Fibroblast of lung (primary cell): ENCODE results near the gene SLC15A1. TPM values are rescaled to one million over a fixed set of nuclear protein-coding genes. Genes with fewer than 3 reads are reported as not detected.

Experiments
- DNase-seq, 2 donors: peaks; one replicate each; pipeline versions ENCODE4 v3.0.0 to v3.0.0-alpha.2; 2010; ENCODE audit warnings: low read depth in 2 of 2
- H2AFZ ChIP-seq: 2 replicates; pipeline ENCODE4 v1.5.1; 2012; ENCODE audit warnings: low read length, control low read depth, inconsistent platforms
- H3K27ac ChIP-seq: 2 replicates; pipeline ENCODE4 v1.5.1; 2011; ENCODE audit warnings: low read length, control low read depth; ENCODE audit not compliant: insufficient read depth
- H3K27me3 ChIP-seq: 2 replicates; pipeline ENCODE4 v1.5.1; 2011; ENCODE audit warnings: mild to moderate bottlenecking, low read length; ENCODE audit not compliant: control insufficient read depth, insufficient read depth
- H3K36me3 ChIP-seq: 2 replicates; pipeline ENCODE4 v1.5.1; 2011; ENCODE audit warnings: low read length; ENCODE audit not compliant: control insufficient read depth, insufficient read depth
- H3K4me1 ChIP-seq: 2 replicates; pipeline ENCODE4 v1.5.1; 2011; ENCODE audit warnings: low read length; ENCODE audit not compliant: control insufficient read depth, insufficient read depth; ENCODE audit errors: extremely low read depth
- H3K4me2 ChIP-seq: 2 replicates; pipeline ENCODE4 v1.5.1; 2011; ENCODE audit warnings: low read length, control low read depth; ENCODE audit not compliant: insufficient read depth; ENCODE audit errors: extremely low read depth
- H3K4me3 ChIP-seq, 4 experiments: fragments of 200-600 bp in 1 of 4; sonication (generic) in 1 of 4; replicated peaks in 1 of 4; 2 replicates each; pipeline ENCODE4 v1.5.1; 2011 to 2016; ENCODE audit warnings: low read length in 4 of 4, low read depth in 3 of 4, mild to moderate bottlenecking in 3 of 4, control low read depth in 2 of 4, inconsistent platforms in 1 of 4, mixed read lengths in 1 of 4; ENCODE audit not compliant: insufficient read depth in 1 of 4; ENCODE audit errors: control extremely low read depth in 1 of 4
- H3K79me2 ChIP-seq: 2 replicates; pipeline ENCODE4 v1.5.1; 2012; ENCODE audit warnings: mild to moderate bottlenecking, low read length, inconsistent platforms; ENCODE audit not compliant: control insufficient read depth, insufficient read depth
- H3K9ac ChIP-seq: 2 replicates; pipeline ENCODE4 v1.5.1; 2011; ENCODE audit warnings: mild to moderate bottlenecking, low read length, control low read depth; ENCODE audit not compliant: insufficient read depth
- H3K9me3 ChIP-seq: 2 replicates; pipeline ENCODE4 v1.5.1; 2012; ENCODE audit warnings: low read depth, low read length; ENCODE audit not compliant: control insufficient read depth, insufficient read depth
- H4K20me1 ChIP-seq: 2 replicates; pipeline ENCODE4 v1.5.1; 2011; ENCODE audit warnings: low read length; ENCODE audit not compliant: control insufficient read depth, insufficient read depth; ENCODE audit errors: extremely low read depth
- EZH2 ChIP-seq: IDR thresholded peaks from 2 replicates; pipeline ENCODE4 v1.5.1; 2012; ENCODE audit warnings: low read length, control low read depth, mild to moderate bottlenecking; ENCODE audit errors: missing control alignments
- polyA plus RNA-seq, 2 donors: library from polyadenylated mRNA; depleted of rRNA in 1 of 2; stranded (reverse) in 1 of 2; unstranded in 1 of 2; fragments of >200 nt; gene quantifications; 2 replicates each; pipeline ENCODE4 v1.2.1, GENCODE V29; 2011 to 2012; ENCODE audit warnings: missing spikeins in 1 of 2
- total RNA-seq: library from RNA; depleted of rRNA; stranded (reverse); fragments of >200 nt; gene quantifications from 2 replicates; pipeline ENCODE4 v1.2.1, GENCODE V29; 2014
- TF ChIP-seq, protein P1 (sequence below), 2 donors: IDR thresholded peaks in 1 of 2; conservative IDR thresholded peaks in 1 of 2; 1 replicate in 1 of 2; 2 replicates in 1 of 2; pipeline ENCODE4 v1.5.1; 2011 to 2012; ENCODE audit warnings: low read length in 2 of 2, control low read depth in 1 of 2, inconsistent platforms in 1 of 2, low read depth in 1 of 2, mild to moderate bottlenecking in 1 of 2

Gene SLC15A1
- total and polyA plus RNA-seq, 2 donors (not counting 1 experiment from before 2014, with no cell fraction given) = not detected

DNA sequence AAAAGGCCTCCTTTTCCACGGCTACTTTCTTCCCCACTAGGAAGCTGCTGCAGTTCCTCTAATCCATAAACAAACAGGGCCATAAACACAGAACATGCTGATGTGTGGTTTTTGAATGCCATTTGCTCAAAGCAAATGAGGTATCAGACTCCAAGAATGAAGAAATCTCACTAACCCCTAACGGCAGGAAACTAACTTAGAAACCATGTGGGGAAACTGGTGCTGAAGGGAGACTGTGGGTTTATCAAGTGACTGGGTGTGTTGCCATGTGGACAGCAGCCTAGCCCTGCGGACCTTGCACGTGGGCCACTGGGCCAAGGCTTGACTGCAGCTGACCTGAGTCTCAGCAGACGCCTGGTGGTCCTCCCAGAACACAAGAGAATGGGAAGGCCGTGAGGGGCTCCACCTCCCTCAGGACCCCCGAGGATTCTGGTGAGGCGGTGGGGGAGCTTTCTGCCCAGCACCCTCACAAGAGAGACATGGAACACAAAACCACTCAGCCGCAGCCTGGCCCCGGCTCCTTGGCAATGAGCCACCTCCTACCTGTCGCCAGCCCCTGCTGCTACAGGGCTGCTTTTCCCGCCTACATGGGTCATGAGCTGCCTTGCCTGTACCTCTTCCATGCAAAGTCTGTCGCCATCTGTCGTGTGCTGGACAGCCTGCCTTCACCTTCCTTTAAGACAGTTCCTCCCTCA is 10.6 kb downstream of the SLC15A1 start:
- Histone ChIP-seq H3K27ac (no peak overlapping the region), H3K36me3 (no peaks in the 10 kb centered on the region), H3K27me3 (no peaks in the 10 kb centered on the region), H3K4me3 (no peak overlapping the region), H3K9me3 (no peaks in the 10 kb centered on the region), H3K4me1 (no peaks in the 10 kb centered on the region), H3K79me2 (no peaks in the 10 kb centered on the region), H3K4me2 (no peak overlapping the region), H4K20me1 (no peaks in the 10 kb centered on the region), H3K9ac (no peak overlapping the region), H2AFZ (no peak overlapping the region)
- peak in 1 of 2 donors; percentile 25 for DNase-seq
- TF ChIP-seq, protein P1, sequence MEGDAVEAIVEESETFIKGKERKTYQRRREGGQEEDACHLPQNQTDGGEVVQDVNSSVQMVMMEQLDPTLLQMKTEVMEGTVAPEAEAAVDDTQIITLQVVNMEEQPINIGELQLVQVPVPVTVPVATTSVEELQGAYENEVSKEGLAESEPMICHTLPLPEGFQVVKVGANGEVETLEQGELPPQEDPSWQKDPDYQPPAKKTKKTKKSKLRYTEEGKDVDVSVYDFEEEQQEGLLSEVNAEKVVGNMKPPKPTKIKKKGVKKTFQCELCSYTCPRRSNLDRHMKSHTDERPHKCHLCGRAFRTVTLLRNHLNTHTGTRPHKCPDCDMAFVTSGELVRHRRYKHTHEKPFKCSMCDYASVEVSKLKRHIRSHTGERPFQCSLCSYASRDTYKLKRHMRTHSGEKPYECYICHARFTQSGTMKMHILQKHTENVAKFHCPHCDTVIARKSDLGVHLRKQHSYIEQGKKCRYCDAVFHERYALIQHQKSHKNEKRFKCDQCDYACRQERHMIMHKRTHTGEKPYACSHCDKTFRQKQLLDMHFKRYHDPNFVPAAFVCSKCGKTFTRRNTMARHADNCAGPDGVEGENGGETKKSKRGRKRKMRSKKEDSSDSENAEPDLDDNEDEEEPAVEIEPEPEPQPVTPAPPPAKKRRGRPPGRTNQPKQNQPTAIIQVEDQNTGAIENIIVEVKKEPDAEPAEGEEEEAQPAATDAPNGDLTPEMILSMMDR (conservative IDR thresholded peaks at IDR 0.05 in 1 of 2, IDR thresholded peaks at IDR 0.05 in 1 of 2; ENCODE audit: low read depth in 1 of 2, low read length in 2 of 2) = no peak
- TF ChIP-seq EZH2 = no peak

DNA sequence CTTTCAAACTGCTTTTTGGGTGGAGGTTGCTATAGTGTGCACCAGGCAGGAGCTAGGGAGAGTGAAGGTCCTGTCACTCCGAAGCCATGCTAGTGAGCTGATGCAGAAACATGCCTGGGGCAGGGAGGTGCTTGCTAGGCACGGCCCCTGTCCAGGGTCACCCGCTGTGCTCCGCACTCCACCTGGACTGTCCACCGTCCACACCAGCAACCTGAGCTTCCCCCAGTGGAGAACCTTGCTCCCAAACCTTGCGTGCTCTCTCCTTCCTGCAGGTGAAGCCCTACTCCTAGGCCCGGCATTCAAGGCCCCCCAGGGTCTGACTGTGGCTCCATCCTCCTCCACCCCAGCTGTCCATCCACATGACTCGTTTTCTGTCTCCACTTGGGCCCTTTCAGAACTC is 12.3 kb downstream of the SLC15A1 start:
- no peak overlapping the region for H3K27ac ChIP-seq
- H3K4me2 ChIP-seq = no peak overlapping the region
- H3K36me3 ChIP-seq = no peaks in the 10 kb centered on the region
- H4K20me1 ChIP-seq = no peaks in the 10 kb centered on the region
- no peaks in the 10 kb centered on the region for H3K9me3 ChIP-seq
- TF ChIP-seq, protein P1 (conservative IDR thresholded peaks at IDR 0.05 in 1 of 2, IDR thresholded peaks at IDR 0.05 in 1 of 2; ENCODE audit: low read depth in 1 of 2, low read length in 2 of 2) = no peak
- TF ChIP-seq EZH2 = no peak
- H3K4me3 ChIP-seq = no peak overlapping the region
- no peak for DNase-seq
- H2AFZ ChIP-seq = no peak overlapping the region
- H3K27me3 ChIP-seq = no peaks in the 10 kb centered on the region
- H3K79me2 ChIP-seq = no peaks in the 10 kb centered on the region
- H3K4me1 ChIP-seq = no peaks in the 10 kb centered on the region
- no peak overlapping the region for H3K9ac ChIP-seq

GRCh38 chr13:98738993-98739392 is 13.5 kb downstream of the SLC15A1 start:
- Histone ChIP-seq H3K36me3 (no peaks in the 10 kb centered on the region), H2AFZ (no peak overlapping the region), H3K4me3 (no peak overlapping the region), H3K27ac (no peak overlapping the region), H3K4me1 (no peaks in the 10 kb centered on the region), H3K79me2 (no peaks in the 10 kb centered on the region), H3K27me3 (peaks cover 3% of the 10 kb centered on the region), H3K9ac (no peak overlapping the region), H4K20me1 (no peaks in the 10 kb centered on the region), H3K4me2 (no peak overlapping the region), H3K9me3 (no peaks in the 10 kb centered on the region)
- no peak for DNase-seq
- no peak for TF ChIP-seq EZH2
